AG04450 (cell line): Measurements from ENCODE around the gene PAIP2. TPM values are rescaled to one million over a fixed set of nuclear protein-coding genes. Genes with fewer than 3 reads are reported as not detected.

Source experiments
- CTCF ChIA-PET: fragments of 300-600, 350-600 bp; formaldehyde crosslinking; extraction: SDS; loops from one replicate; lab custom pipeline; 2022; ENCODE audit warnings: antibody characterized with exemption, inconsistent platforms; lab: Charles Lee
- POLR2A ChIA-PET: fragments of 350-600 bp; formaldehyde crosslinking; extraction: SDS; loops from one replicate; lab custom pipeline; 2021; ENCODE audit warnings: antibody characterized with exemption, inconsistent platforms; lab: Yijun Ruan, JAX
- DNase-seq: peaks from one replicate; pipeline ENCODE4 v3.0.0-alpha.2; 2011; ENCODE audit warnings: low read depth, low spot score
- H3K27ac ChIP-seq: one replicate; pipeline ENCODE4 v1.5.1; 2012; ENCODE audit warnings: low read depth, low read length, control low read depth
- H3K27me3 ChIP-seq: one replicate; pipeline ENCODE4 v1.6.0; 2012; ENCODE audit warnings: low read length; ENCODE audit not compliant: control insufficient read depth, insufficient read depth
- H3K4me3 ChIP-seq: 2 replicates; pipeline ENCODE4 v1.5.1; 2011; ENCODE audit warnings: mild to moderate bottlenecking, low read depth, low read length, control low read depth
- H3K9me3 ChIP-seq: 2 replicates; pipeline ENCODE4 v1.5.1; 2012; ENCODE audit warnings: low read length; ENCODE audit not compliant: control insufficient read depth, insufficient read depth
- CTCF ChIP-seq: IDR thresholded peaks from 2 replicates; pipeline ENCODE4 v1.5.1; 2011; ENCODE audit warnings: low read depth, low read length, control low read depth, inconsistent platforms
- polyA plus RNA-seq: library from polyadenylated mRNA; depleted of rRNA; stranded (reverse); fragments of >200 nt; gene quantifications from 2 replicates; pipeline ENCODE4 v1.2.3, GENCODE V29; 2011

The PAIP2 gene
- polyA plus RNA-seq, 1 experiment, result 113 TPM

DNA sequence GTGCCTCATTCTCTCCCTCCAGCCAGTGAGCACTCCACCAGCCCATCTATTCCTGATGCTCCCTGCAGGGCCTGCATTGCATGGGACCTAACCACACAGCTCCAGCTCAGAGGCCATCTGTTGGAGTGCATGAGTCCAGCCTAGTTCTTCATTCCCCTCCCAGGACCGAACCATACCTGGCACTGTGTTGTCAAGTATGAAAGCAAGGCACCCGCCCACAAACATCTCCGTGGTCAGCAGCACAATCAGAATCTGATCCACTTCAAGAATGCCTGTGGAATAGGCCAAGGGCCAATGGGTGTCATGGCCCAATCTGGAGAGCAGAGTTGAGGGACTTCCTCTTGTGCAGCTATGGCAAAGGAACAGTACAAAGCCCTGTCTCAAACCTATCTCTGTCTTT, 35.6 kb downstream of the PAIP2 start:
- Histone ChIP-seq H3K27ac (peak overlapping the region; percentile 21), H3K4me3 (no peak overlapping the region), H3K9me3 (no peaks in the 10 kb centered on the region; the same call in 1 of the 2 replicates), H3K27me3 (no peaks in the 10 kb centered on the region)
- TF ChIP-seq CTCF, result no peak
- POLR2A ChIA-PET, result no interaction called here
- DNase-seq, result no peak
- CTCF ChIA-PET, result no interaction called here

GRCh38 chr5:139378101-139378825, 36.6 kb downstream of the PAIP2 start:
- ChIA-PET CTCF (no interaction called here), POLR2A (no interaction called here)
- no peak for TF ChIP-seq CTCF
- no peak overlapping the region for H3K4me3 ChIP-seq
- no peak for DNase-seq
- H3K27me3 ChIP-seq, result no peaks in the 10 kb centered on the region
- no peaks in the 10 kb centered on the region; the same call in 1 of the 2 replicates for H3K9me3 ChIP-seq
- no peak overlapping the region for H3K27ac ChIP-seq

DNA sequence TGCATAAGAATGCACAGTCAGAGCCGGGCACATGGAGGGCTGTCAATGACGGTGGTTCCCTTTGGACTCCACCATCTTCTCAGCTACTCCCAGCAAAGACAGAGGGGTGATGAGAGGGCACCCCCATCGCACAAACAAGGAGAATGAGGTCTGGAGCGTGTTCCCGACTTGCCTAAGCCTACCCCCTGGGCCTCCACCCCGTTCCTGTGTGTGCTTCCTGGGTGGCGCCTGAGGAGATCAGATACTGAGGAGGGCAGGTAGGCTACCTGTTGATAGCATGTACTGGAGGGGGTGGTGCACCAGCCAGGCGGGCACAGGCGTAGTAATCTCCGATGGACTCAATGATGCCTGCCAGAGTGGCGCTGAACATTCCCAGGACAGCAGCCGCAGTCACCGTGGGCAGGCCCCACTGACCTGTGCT, 37.3 kb downstream of the PAIP2 start:
- ChIA-PET POLR2A (no interaction called here), CTCF (no interaction called here)
- no peaks in the 10 kb centered on the region; the same call in 1 of the 2 replicates for H3K9me3 ChIP-seq
- H3K4me3 ChIP-seq, result no peak overlapping the region
- H3K27ac ChIP-seq, result no peak overlapping the region
- no peak for DNase-seq
- TF ChIP-seq CTCF, result no peak
- no peaks in the 10 kb centered on the region for H3K27me3 ChIP-seq

GRCh38 chr5:139379626-139380449, 38.2 kb downstream of the PAIP2 start:
- CTCF ChIA-PET, result no interaction called here
- no peaks in the 10 kb centered on the region; the same call in 1 of the 2 replicates for H3K9me3 ChIP-seq
- no peaks in the 10 kb centered on the region for H3K27me3 ChIP-seq
- H3K27ac ChIP-seq, result no peak overlapping the region
- no peak for TF ChIP-seq CTCF
- no peak for DNase-seq
- no peak overlapping the region for H3K4me3 ChIP-seq
- POLR2A ChIA-PET, result no interaction called here
